ENCODE measurements around the gene RPP40. TPM values are rescaled to one million over a fixed set of nuclear protein-coding genes. Genes with fewer than 3 reads are reported as not detected.

The RPP40 gene
- total and polyA plus RNA-seq, 2 of the 8 experiments (the other 6 are each of a cell fraction or from before 2014, with no cell fraction given): 7.0 to 15.7 TPM

GRCh38 chr6:5020142-5020541 is 16.3 kb upstream of the RPP40 start:
- POLR2A ChIA-PET (ENCODE audit: partially characterized antibody): no interaction called here
- Histone ChIP-seq H2AK5ac (ENCODE audit: low read depth, low read length) (no peak overlapping the region), H2BK20ac (ENCODE audit: low read length) (no peak overlapping the region), H3K79me2 (ENCODE audit: control insufficient read depth in 1 of 2, insufficient read depth in 2 of 2, low read length in 2 of 2) (no peaks in the 10 kb centered on the region), H3K36me3 (ENCODE audit: control insufficient read depth in 2 of 4, insufficient read depth in 4 of 4, low read length in 3 of 4) (no peaks in the 10 kb centered on the region), H3K9me3 (ENCODE audit: insufficient read depth in 2 of 2, low read depth in 1 of 2, low read length in 1 of 2) (no peaks in the 10 kb centered on the region), H3K56ac (replicated peaks; ENCODE audit: insufficient read length, low read depth, low read length) (no peak overlapping the region), H2BK120ac (replicated peaks; ENCODE audit: low read depth, low read length) (no peak overlapping the region), H3K23ac (ENCODE audit: insufficient read length) (no peak overlapping the region), H4K91ac (replicated peaks; ENCODE audit: insufficient read length, low read length) (no peak overlapping the region), H2BK5ac (ENCODE audit: low read depth, low read length) (no peak overlapping the region), H4K5ac (ENCODE audit: insufficient read length, low read depth, low read length) (no peak overlapping the region), H3K18ac (ENCODE audit: extremely low read depth, low read length) (no peak overlapping the region), H3K23me2 (ENCODE audit: low read depth, low read length) (no peaks in the 10 kb centered on the region), H3K9ac (replicated peaks in 1 of 4; ENCODE audit: extremely low read depth in 1 of 4, low read depth in 3 of 4, low read length in 3 of 4) (no peak overlapping the region), H4K20me1 (replicated peaks in 1 of 2; ENCODE audit: control insufficient read depth in 1 of 2, insufficient read depth in 2 of 2, low read length in 2 of 2) (no peaks in the 10 kb centered on the region), H3K4ac (replicated peaks; ENCODE audit: insufficient read length, low read depth, low read length) (no peak overlapping the region), H2BK15ac (ENCODE audit: low read length) (no peak overlapping the region), H3K4me3 (ENCODE audit: extremely low read depth in 1 of 4, insufficient read depth in 2 of 4, low read depth in 3 of 4, low read length in 4 of 4) (no peak overlapping the region), H3K14ac (ENCODE audit: insufficient read length) (no peak overlapping the region), H3K27me3 (replicated peaks in 1 of 4; ENCODE audit: control insufficient read depth in 3 of 4, extremely low read depth in 1 of 4, insufficient read depth in 3 of 4, low read length in 3 of 4) (no peaks in the 10 kb centered on the region; a peak in 1 of 7 replicates), H2BK12ac (ENCODE audit: low read depth, low read length) (0 out of 2 replicates have a peak overlapping the region, but pooled peaks have one; percentile 7), H3K4me2 (ENCODE audit: insufficient read depth in 1 of 2, low read depth in 2 of 2, low read length in 2 of 2) (no peak overlapping the region), H3K79me1 (ENCODE audit: low read depth, low read length) (no peaks in the 10 kb centered on the region), H3K4me1 (replicated peaks in 1 of 4; ENCODE audit: control insufficient read depth in 3 of 4, insufficient read depth in 4 of 4, low read length in 3 of 4) (no peaks in the 10 kb centered on the region), H3K27ac (ENCODE audit: low read depth, low read length) (no peak overlapping the region), H2AFZ (ENCODE audit: low read length) (no peak overlapping the region), H4K8ac (ENCODE audit: extremely low read depth, insufficient read depth, low read length) (no peak overlapping the region)
- WGBS, 2 experiments (ENCODE audit: extremely low coverage in 1 of 2, insufficient coverage in 1 of 2, insufficient read length in 1 of 2, insufficient replicate concordance in 2 of 2, low coverage in 1 of 2, low lambda C conversion rate in 2 of 2, missing lambda C conversion rate in 1 of 2): 87% methylated on average over 8 of the region's 8 CpGs; no CpG with 5 or more reads in 1 of the 2 experiments
- DNase-seq (ENCODE audit: low read depth in 1 of 2, low spot score in 2 of 2): no peak
- FAIRE-seq: no peak
- CTCF ChIA-PET (ENCODE audit: partially characterized antibody): interaction anchor here (0.7 to 2.6 kb wide), 4 partner anchors 10 to 21 kb away, joined by 4 to 20 read pairs (median 4); no protein-coding TSS in a partner anchor
- no peak for TF ChIP-seq EP300 (IDR thresholded peaks at IDR 0.05; ENCODE audit: borderline replicate concordance in 1 of 2, low read depth in 2 of 2, low read length in 2 of 2)
- TF ChIP-seq RXRA (IDR thresholded peaks at IDR 0.05; ENCODE audit: insufficient read depth, low read depth, low read length): no peak
- no peak for TF ChIP-seq RBBP5 (IDR thresholded peaks at IDR 0.05; ENCODE audit: borderline replicate concordance, low read depth, low read length)
- no peak for TF ChIP-seq GABPA (IDR thresholded peaks at IDR 0.05; ENCODE audit: borderline replicate concordance, insufficient read depth, low read length)
- no peak for TF ChIP-seq RNF2 (IDR thresholded peaks at IDR 0.05; ENCODE audit: borderline replicate concordance, low read depth, low read length, missing control alignments, poor library complexity, severe bottlenecking)
- no peak for TF ChIP-seq HDAC2 (IDR thresholded peaks at IDR 0.05; ENCODE audit: borderline replicate concordance in 1 of 2, low read depth in 2 of 2, low read length in 2 of 2)
- TF ChIP-seq PHF8 (conservative IDR thresholded peaks at IDR 0.05; ENCODE audit: low read depth, low read length): no peak
